GM18505 (cell line): ENCODE data around the gene CLDN19.

ENCODE experiments used
- ATAC-seq: cut with Tn5 transposase; IDR thresholded peaks from one replicate; pipeline ENCODE4 v1.9.1; 2021; ENCODE audit not compliant: unreplicated experiment
- POLR2A ChIP-seq: IDR thresholded peaks from 4 replicates; pipeline ENCODE4 v1.6.1; 2011; ENCODE audit warnings: borderline replicate concordance; ENCODE audit not compliant: insufficient read depth, insufficient read length; ENCODE audit errors: extremely low read depth

Gene CLDN19

DNA sequence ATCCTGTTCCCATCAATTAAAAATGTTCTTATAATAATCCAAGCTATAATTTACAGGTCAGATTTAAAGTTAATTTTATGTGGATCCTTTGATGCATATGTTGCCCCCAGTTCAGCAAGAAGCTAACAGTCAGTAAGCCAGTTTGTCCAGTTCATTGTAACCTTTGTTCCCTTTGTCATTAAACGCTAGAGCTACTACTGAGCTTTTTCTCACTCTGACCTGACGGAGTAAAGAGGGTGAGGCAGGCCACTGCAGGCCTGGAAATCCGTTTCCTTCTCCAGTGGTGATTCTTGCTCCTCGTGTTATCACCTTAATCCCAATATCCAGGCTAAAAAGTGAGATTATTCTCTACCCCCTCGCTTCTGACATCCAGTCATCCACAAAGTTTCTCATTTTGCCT, 47.6 kb downstream of the CLDN19 start:
- TF ChIP-seq POLR2A, result no peak
- ATAC-seq, result no peak

DNA sequence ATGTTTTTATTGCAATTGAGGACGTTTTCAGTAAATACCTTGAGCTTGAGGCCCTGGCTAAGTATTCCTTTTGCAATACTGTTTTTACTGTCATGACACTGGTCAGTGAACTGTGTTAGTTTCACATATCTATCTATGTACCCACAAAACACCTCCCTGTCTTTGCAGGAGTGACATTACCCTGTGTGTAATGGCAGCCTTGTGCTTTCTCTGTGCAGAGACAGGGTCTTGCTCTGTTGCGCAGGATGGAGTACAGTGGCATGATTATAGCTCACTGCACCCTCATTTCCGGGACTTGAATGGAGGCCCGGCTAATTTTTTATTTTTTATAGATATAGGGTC, 48.9 kb downstream of the CLDN19 start:
- no peak for ATAC-seq
- TF ChIP-seq POLR2A, result no peak

DNA sequence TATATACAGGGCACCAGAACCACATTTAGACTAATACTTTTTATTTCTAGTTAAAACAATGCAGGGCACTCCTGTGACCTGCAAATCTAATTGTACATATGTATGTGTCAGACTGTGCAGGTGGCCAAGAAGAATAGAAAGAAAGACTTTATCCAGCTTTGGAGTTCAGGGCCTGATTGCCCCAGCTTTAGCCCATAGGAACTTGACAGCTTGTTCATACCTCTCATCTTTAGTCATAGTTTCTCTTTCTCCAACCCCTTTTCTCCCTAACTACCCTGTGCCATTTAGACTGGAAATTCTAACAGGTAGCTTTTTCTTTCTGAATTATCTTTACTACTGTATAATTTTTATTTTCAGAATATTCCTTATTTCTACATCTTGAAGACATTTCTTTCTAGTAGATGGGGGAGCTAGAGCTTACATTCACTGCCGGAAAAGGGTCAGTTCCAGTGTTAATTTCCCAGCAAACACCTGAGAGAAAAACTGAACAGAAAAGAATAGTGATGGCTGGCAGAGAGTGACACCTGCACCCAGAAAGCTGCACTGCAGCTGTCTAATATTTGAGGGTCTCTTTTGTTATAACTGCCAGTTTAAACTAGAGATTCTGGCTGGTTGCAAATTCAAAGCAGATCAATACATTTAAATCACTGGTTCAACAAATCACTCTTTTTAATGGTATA, 49.4 kb downstream of the CLDN19 start:
- no peak for ATAC-seq
- TF ChIP-seq POLR2A, result no peak

DNA sequence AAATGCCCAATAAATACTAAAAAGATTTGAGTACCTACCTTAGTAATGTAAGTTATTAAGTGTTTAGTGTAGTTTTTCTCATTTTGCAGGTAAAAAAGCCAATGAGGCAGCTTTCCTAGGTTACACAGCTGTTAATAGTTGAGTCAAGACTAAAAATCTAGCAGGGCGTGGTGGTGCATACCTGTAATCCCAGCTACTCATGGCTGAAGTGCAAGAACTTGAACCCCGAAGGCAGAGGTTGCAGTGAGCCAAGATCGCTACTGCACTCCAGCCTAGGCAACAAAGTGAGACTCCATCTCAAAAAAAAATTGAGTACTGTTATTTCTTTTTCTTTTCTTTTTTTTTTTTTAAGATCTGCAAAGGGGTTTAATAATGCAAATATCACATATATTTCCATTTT, 50.1 kb downstream of the CLDN19 start:
- TF ChIP-seq POLR2A, result no peak
- ATAC-seq, result no peak

DNA sequence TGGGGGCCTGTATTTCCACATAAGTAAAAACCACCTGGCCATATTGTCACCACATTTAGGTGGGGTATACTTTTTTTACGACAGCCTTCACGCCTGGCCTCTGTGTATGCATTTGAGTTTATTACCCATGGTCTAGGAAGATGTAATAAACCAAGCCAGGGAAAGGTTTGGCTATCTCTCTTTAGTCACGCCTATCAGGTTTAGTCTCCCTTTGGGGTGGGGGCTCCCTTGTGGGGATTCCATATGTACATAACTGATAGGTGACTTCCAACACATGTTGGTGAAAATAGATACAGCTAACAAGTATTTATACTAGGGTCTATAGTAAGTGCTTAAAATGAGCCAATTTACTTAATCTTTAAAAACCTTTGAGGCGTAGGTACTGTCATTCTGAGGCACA, 53.6 kb downstream of the CLDN19 start:
- no peak for ATAC-seq

DNA sequence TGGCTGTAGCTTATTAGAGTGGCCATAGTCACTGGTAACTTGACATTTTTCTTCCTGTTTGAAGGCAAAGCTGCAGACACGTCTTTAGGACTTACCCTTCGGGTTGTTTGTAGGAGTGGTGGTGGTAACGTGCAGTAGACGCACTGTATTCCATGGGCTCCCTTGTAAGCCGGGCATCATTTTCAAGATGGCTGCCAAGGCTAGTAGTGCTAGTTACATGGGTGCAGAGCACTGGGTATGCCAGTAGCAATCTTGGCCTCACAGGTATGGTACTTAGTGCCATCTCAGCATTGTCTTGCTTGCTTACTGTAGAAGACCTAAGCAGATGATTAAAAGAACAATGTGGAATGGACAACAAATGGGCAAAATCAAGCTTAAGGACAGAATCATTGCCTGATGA, 55.9 kb downstream of the CLDN19 start:
- no peak for TF ChIP-seq POLR2A
- no peak for ATAC-seq

More for the DNA sequence above, 53.6 kb downstream of the CLDN19 start:
- no peak for TF ChIP-seq POLR2A
